ENCODE data around the gene POLA1. TPM values are rescaled to one million over a fixed set of nuclear protein-coding genes. Genes with fewer than 3 reads are reported as not detected.

The POLA1 gene
- total RNA-seq, 4 donors from 2014 or later: 12.0 to 15.6 (median 12.5) TPM

DNA sequence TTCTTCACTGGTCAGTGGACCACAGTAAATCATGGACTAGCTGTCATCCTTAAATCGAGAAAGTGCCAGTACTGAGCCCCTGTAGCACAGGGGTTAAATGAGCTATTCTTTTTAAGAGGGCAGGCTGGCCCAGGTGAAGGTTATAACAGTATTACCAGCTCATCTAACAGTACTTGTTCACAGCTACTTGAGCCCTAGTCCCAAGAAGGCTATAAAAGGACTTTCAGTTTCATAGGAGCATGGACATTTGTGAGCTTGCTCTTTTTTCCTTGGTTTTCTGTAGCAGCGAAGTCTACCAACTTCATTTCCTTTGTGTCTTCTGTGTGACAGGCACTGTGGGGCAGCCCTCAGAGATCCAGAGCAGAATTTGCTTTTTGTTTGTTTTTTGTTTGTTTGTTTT lies 261.0 kb downstream of the POLA1 start:
- Histone ChIP-seq H3K27ac (no peak overlapping the region), H3K27me3 (no peaks in the 10 kb centered on the region), H3K4me1 (no peaks in the 10 kb centered on the region), H3K4me3 (no peak overlapping the region), H3K9me3 (no peaks in the 10 kb centered on the region), H3K36me3 (no peaks in the 10 kb centered on the region)
- TF ChIP-seq EP300 (IDR thresholded peaks at IDR 0.05): no peak
- no peak for TF ChIP-seq POLR2AphosphoS5 (IDR thresholded peaks at IDR 0.05)
- TF ChIP-seq POLR2A (IDR thresholded peaks at IDR 0.05): no peak
- TF ChIP-seq, protein P1, sequence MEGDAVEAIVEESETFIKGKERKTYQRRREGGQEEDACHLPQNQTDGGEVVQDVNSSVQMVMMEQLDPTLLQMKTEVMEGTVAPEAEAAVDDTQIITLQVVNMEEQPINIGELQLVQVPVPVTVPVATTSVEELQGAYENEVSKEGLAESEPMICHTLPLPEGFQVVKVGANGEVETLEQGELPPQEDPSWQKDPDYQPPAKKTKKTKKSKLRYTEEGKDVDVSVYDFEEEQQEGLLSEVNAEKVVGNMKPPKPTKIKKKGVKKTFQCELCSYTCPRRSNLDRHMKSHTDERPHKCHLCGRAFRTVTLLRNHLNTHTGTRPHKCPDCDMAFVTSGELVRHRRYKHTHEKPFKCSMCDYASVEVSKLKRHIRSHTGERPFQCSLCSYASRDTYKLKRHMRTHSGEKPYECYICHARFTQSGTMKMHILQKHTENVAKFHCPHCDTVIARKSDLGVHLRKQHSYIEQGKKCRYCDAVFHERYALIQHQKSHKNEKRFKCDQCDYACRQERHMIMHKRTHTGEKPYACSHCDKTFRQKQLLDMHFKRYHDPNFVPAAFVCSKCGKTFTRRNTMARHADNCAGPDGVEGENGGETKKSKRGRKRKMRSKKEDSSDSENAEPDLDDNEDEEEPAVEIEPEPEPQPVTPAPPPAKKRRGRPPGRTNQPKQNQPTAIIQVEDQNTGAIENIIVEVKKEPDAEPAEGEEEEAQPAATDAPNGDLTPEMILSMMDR (IDR thresholded peaks at IDR 0.05): no peak
- ATAC-seq: no peak
- WGBS, 2 donors (ENCODE audit: low coverage in 1 of 2): 60 to 84% methylated on average over 1 to 2 of the region's 2 CpGs

DNA sequence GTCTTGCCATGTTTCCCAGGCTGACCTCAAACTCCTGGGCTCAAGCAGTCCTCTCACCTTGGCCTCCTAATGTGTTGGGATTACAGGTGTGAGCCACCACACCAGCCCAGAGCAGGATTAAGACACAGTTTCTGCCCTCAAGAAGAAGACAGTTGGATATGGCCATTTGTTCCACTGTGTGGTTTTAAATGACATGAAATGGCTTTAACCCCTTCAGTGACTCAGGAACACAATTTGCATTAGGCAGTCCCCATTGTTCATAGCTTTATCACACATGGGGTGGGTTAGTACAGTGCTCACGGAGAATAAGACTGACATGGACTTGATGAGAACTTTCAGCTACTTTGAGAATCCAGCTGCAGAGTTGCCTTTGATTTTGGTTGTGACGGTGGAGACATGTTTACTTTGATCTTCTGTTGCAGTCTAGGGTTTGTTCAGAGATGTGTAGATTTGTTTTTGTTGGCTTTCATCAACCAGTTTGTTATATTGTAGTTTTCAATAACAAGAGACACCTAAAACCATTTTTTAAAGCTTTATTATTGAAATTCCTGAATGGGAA lies 261.7 kb downstream of the POLA1 start:
- WGBS, 2 donors (ENCODE audit: low coverage in 1 of 2): 100% methylated on average over 1 to 2 of the region's 2 CpGs
- Histone ChIP-seq H3K4me3 (no peak overlapping the region), H3K27ac (no peak overlapping the region), H3K4me1 (no peaks in the 10 kb centered on the region), H3K9me3 (no peaks in the 10 kb centered on the region), H3K27me3 (no peaks in the 10 kb centered on the region), H3K36me3 (no peaks in the 10 kb centered on the region)
- no peak for ATAC-seq
- no peak for TF ChIP-seq POLR2A (IDR thresholded peaks at IDR 0.05)
- TF ChIP-seq, protein P1 (IDR thresholded peaks at IDR 0.05): no peak
- TF ChIP-seq EP300 (IDR thresholded peaks at IDR 0.05): no peak
- no peak for TF ChIP-seq POLR2AphosphoS5 (IDR thresholded peaks at IDR 0.05)

DNA sequence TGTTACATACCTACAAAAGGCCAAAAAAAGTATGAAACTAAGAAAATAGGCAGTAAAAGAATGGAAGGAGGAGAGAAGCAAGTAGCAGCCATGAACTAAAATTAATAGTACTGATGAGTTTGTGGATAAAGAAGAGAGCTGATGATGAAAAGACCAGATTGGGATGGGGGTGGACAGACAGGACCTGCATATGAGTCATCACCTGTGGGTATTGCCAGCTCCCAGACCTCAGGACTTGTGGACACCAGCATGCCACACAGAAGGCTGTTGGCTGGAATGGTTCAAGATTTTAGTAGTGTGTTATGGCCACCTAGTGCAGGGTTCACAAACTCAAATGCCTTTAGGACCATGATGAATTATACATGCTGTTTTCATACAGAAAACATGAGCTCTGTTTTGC lies 263.1 kb downstream of the POLA1 start:
- Histone ChIP-seq H3K36me3 (no peaks in the 10 kb centered on the region), H3K4me3 (no peak overlapping the region), H3K27ac (no peak overlapping the region), H3K4me1 (no peaks in the 10 kb centered on the region), H3K27me3 (no peaks in the 10 kb centered on the region), H3K9me3 (no peaks in the 10 kb centered on the region)
- no peak for ATAC-seq
- no peak for TF ChIP-seq POLR2A (IDR thresholded peaks at IDR 0.05)
- TF ChIP-seq, protein P1 (IDR thresholded peaks at IDR 0.05): no peak
- no peak for TF ChIP-seq POLR2AphosphoS5 (IDR thresholded peaks at IDR 0.05)
- TF ChIP-seq EP300 (IDR thresholded peaks at IDR 0.05): no peak

DNA sequence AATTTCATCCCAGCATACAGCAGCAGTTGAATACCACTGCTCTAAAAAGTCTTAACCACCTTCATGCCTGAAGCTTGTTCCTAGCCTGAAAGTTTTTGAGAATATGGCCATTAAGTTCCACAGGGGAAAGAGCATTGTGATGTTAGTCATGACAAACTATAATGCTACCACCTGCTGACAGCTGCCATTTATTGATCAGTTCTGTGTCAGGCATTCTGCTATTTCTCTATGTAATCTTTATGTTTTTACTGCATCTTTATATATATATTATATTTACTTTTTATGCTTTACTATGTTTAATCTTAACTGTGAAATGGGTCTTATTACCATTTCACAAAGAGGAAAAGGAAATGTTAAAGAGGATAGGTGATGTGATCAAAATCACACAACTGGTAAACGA lies 268.1 kb downstream of the POLA1 start:
- Histone ChIP-seq H3K4me3 (no peak overlapping the region), H3K27ac (no peak overlapping the region), H3K4me1 (no peaks in the 10 kb centered on the region), H3K36me3 (no peaks in the 10 kb centered on the region), H3K9me3 (no peaks in the 10 kb centered on the region), H3K27me3 (no peaks in the 10 kb centered on the region)
- ATAC-seq: no peak
- TF ChIP-seq EP300 (IDR thresholded peaks at IDR 0.05) (no peak), POLR2AphosphoS5 (IDR thresholded peaks at IDR 0.05) (no peak), POLR2A (IDR thresholded peaks at IDR 0.05) (no peak)
- TF ChIP-seq, protein P1 (IDR thresholded peaks at IDR 0.05): no peak
- 57% methylated on average over 1 of the region's 1 CpG; no CpG with 5 or more reads in 1 of the 2 donors for WGBS, 2 donors (ENCODE audit: low coverage in 1 of 2)

DNA sequence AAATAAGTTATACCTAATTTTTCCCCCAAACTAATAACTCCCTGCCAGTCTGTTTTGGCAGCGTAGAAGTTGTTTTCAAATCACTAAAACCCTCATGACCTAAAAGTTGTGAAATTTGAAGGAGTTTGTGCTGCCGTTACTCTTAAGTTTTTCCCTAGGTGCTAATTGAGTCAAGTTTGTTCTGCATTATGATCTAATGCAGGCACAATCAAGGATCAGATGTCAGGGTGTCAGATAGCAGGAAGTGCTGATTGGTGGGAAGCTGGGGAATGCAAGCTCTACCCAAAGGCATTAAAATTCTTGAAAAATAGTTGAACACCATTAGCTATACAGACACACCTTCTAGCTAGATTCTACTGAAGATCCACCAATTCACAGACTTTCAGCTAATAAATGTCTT lies 270.1 kb downstream of the POLA1 start:
- no peak for ATAC-seq
- WGBS, 2 donors (ENCODE audit: low coverage in 1 of 2): 90 to 95% methylated on average over 2 of the region's 2 CpGs

More for the DNA sequence above, 270.1 kb downstream of the POLA1 start:
- H3K27ac ChIP-seq: no peak overlapping the region
- H3K9me3 ChIP-seq: no peaks in the 10 kb centered on the region
- no peaks in the 10 kb centered on the region for H3K36me3 ChIP-seq
- H3K27me3 ChIP-seq: no peaks in the 10 kb centered on the region
- no peak overlapping the region for H3K4me3 ChIP-seq
- TF ChIP-seq POLR2A (IDR thresholded peaks at IDR 0.05) (no peak), EP300 (IDR thresholded peaks at IDR 0.05) (no peak), POLR2AphosphoS5 (IDR thresholded peaks at IDR 0.05) (no peak)
- TF ChIP-seq, protein P1 (IDR thresholded peaks at IDR 0.05): no peak
- no peaks in the 10 kb centered on the region for H3K4me1 ChIP-seq
